HG03571 (cell line): Measurements from ENCODE around the gene RUNX2.

Experiments used
- ATAC-seq: cut with Tn5 transposase; IDR thresholded peaks from one replicate; pipeline ENCODE4 v1.9.1; 2021; ENCODE audit not compliant: unreplicated experiment

The RUNX2 gene

DNA sequence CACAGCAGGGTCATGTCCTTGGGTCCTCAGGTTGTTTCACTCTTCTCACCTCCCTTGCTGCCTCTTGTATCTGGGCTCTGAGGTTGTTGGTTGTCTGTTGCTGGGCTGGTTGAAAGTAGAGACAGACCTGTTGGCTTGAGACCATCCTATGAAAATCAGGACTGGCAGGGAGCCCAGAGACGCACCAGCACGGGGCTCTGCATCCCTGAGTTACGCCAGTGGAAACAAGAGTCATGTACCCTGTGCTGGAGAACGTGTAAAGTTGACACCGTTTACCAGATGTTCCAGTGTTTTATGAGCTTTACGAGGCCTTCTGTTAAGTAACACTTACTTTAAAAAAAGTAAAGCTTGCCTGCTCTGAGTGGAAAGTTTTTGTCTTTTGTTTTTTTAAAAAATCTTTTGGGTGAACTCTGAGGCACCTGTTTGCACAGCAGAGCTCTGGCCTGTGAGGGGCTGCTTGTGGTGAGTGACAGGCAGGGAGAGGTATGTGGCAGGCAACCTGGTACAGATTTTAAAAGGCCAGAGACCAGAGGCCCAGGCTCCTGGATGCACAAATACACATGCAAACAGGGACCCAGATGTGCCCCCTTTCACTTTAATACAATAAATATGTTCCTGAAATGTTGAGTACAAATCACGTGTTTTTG, 309.6 kb downstream of the RUNX2 start:
- ATAC-seq = no peak

- no peak for ATAC-seq
These were observed 312.0 kb downstream of the RUNX2 start for GRCh38 chr6:45640081-45640491.

DNA sequence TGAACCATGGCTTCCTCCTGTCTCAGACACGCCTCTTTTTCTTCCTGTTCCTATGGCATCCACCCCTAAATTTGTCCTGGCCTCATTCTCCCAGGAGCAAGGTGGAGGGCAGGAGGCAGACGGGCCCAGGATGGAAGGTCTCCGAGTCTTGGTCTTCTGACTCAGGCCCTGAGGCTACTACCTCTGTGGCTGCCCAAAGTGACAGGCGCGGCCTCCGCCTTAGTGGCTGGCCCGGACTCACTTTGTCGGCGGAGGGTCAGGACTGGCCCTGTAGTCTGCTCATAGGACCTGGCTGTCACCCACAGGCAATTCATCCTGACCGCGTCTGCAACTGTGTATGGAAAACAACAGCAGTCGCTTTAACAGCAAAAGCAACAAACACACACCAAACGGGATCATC, 312.7 kb downstream of the RUNX2 start:
- ATAC-seq = no peak

DNA sequence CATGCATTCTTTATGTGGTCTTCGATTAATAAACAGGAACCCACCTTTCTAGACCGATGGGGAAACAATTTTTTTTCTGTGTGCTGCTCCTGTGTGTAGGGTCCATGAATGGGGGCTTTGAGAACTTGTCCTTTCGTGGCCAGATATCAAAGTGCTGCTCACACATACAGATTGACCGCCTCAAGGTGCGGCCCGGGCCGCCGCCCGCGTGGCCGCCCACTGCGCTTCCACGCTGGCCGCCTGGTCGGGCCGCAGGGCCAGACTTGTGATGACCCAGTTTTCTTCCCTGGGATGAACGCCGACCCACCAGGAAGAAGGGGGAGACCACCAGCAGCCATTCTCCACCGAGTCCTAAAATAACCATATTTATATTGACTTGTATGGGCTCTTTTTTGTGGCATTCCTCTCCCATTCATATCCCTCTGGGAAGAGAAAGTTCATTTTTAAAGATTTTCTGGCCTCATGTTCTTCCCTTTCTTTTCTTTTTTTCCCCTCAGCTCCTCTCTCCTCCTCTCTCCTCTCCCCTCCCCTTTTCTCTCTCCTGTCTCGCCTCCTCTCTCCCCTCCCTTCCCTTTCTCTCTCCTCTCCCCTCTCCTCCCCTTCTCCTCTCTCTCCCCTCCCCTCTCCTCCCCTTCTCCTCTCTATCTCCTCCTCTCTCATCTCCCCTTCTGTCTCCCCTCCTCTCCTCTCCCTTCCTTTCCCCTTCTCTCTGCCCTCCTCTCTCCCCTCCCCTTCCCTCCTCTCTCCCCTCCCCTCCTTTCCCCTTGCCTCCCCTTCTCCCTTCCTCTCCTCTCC, 314.4 kb downstream of the RUNX2 start:
- no peak for ATAC-seq

- no peak for ATAC-seq
These were observed 315.0 kb downstream of the RUNX2 start for GRCh38 chr6:45643126-45643525.

- ATAC-seq = no peak
These were observed 316.6 kb downstream of the RUNX2 start for GRCh38 chr6:45644720-45645119.

DNA sequence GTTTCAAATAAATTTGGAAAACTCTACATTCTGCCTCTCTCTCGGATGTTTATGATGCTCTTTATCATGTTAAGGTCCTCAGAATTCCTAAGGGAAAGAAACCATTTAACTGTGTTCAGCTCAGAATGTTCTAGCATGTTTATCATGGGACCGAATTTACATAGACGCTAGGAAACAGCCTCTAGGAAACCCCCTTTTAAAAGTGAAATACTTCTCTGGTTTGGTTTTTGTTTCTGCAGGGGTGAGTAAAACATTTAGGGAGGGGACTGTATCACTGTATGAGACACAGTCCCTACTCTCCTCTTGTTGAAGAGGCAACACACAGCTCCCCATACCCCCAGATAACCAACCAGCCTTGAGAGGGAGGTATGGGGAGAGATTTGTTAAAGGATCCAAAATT, 317.2 kb downstream of the RUNX2 start:
- no peak for ATAC-seq

DNA sequence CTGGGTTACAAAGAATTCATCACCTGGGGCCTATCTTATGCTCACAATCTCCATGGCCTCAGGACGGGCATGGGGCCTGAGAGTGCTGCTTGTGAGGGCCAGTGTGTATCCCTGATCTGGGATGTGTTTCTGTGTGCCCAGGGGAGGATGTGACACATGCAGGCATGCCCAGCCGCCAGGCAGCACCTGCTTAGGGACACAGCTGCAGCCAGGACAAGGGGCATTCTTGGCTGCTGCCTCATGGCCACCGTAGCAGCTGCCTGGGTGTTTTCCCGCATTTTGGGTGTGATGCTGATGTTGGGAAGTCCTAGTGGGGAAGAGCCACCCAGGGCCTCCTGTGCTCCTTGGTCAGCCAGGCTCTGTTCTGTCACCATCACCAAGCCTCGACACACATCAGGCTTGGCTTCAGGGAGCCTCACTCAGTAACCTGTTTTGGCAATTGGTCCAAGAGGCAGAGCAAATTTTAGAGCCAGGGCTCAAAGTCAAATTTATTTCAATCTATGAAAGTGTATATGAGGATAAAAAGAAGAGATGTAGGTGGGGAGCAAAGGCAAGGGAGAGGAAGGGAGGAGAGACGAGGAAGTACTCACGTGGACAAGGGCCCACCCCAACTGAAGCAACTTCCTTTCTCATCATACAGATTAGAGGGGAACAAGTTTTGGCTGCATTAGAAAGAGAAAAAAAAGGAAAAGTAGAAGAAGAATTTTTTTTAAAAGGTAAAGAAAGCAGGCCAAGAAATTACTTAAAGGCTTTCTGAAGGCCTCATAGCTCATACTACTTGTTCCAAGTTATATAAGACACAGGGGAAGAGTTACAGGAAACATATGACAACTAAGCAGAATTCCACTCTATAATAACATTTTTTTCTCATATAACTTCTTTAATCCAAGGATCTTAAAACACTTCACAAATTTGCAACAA, 319.5 kb downstream of the RUNX2 start:
- no peak for ATAC-seq

- ATAC-seq = no peak
These were observed 320.1 kb downstream of the RUNX2 start for GRCh38 chr6:45648262-45648620.

DNA sequence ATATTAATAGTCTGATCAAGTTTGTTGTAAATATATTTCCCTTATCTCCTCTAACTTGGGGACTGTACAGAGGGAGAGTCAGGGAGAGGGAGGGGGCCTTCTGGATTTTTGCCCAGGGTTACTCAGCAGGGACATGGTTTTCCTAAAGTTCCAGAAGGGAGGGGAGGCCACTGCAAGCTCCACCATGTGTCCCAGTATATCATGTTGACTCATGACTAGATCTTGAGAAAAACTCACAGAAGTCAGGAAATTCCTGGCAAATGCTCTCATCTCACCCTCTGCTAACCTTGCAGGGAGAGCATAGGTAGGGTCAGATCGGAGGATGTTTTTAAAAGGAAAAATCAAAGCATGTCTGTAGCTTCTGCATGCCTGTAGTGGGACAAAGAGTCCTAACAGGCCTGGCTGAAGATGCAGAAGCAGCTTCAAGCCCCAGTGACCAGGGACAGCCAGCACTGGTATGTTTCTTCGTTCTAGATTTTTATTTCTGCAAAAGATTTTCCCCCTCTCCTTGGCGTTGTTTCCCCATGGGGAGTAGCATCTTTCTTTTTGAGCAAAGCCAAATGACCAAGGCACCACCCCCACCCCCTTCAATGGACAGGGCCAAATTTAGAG, 322.5 kb downstream of the RUNX2 start:
- ATAC-seq = no peak

- ATAC-seq = no peak
These were observed 323.2 kb downstream of the RUNX2 start for GRCh38 chr6:45651301-45651700.

DNA sequence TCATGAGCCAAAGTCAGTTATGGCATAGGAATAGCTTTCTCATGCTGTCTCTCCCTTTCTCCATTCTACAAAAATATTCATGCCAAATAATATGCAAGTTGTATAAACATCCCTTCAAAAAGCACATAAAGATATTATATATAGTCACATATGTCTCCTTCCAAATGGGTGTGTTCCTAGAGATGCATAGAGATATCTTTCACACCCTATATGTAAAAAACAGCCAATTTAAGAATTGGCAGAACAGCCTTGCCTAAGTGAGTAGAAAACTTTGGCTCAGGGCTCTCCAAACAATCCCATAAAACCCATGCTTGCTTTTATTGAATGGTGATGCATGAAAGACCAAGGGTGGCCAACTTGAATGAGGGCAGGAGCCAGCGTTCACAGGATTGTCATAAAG, 324.3 kb downstream of the RUNX2 start:
- no peak for ATAC-seq

GRCh38 chr6:45653117-45653883, 325.2 kb downstream of the RUNX2 start:
- ATAC-seq = no peak

- no peak for ATAC-seq
These were observed 326.5 kb downstream of the RUNX2 start for GRCh38 chr6:45654673-45655072.

GRCh38 chr6:45655745-45656476, 327.8 kb downstream of the RUNX2 start:
- ATAC-seq = no peak

GRCh38 chr6:45657226-45657625, 329.1 kb downstream of the RUNX2 start:
- ATAC-seq = no peak

DNA sequence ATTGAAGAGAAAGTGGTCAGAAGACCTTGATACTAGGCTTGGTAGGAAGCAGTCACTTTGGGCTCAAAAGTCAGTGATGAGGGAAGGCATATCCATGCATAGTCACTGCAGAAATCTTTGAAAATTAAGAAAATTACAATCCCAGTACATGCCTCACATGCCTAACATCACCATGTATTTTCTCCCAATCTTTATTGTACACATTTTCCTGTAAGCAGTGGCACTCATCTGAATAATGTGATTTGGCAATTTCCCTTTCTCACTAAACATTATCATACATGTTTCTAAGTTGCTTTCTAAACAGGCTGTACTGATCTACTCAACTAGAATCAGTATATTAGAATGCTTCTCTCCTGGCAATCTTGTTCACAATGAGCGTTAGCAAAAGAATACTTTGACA, 330.3 kb downstream of the RUNX2 start:
- no peak for ATAC-seq

DNA sequence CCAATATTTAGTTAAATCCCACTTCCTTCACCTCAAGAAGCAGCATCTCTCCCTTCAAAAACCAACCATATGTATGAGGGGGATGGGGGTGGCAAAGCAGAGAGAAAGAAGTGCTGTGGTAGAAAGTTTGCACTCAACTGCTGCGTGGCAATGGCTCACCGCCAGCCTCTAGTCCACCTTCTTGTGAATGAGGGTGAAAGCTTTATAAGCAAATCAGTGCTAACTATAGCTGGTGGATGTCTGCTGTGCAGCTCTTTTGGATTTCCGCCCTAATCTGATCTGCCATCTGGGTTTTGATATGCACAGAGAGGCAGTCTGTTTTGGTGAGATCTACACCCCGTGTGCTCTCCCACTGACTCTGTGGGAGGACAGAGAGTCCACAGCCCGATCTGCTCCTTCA, 330.8 kb downstream of the RUNX2 start:
- ATAC-seq = no peak

- no peak for ATAC-seq
These were observed 333.5 kb downstream of the RUNX2 start for GRCh38 chr6:45661661-45662060.
